Thyroid gland (tissue), 4 donors: ENCODE data around the gene CFAP157.

ENCODE experiments used
- CTCF ChIP-seq, 6 experiments: fragments of 200-600 bp in 3 of 6; fragments of 450-650 bp in 3 of 6; sonication (generic) in 3 of 6; IDR thresholded peaks; one replicate each; pipeline ENCODE4 v1.5.1; 2016 to 2019; ENCODE audit warnings: antibody characterized with exemption in 6 of 6, mild to moderate bottlenecking in 2 of 6, inconsistent platforms in 1 of 6, moderate library complexity in 1 of 6
- POLR2A ChIP-seq, 2 donors: fragments of 450-650 bp; IDR thresholded peaks; one replicate each; pipeline ENCODE4 v1.6.1; 2017; ENCODE audit warnings: antibody characterized with exemption in 2 of 2, mild to moderate bottlenecking in 2 of 2, moderate library complexity in 1 of 2

GRCh38 chr9:127751269-127752054, 44.7 kb downstream of the CFAP157 start:
- TF ChIP-seq CTCF (IDR thresholded peaks at IDR 0.05) (no peak), POLR2A (IDR thresholded peaks at IDR 0.05) (no peak)
